GM12873 (cell line): Measurements from ENCODE around the gene PRKCH.

Source experiments
- CTCF ChIP-seq: IDR thresholded peaks from 2 replicates; pipeline ENCODE4 v1.5.1; 2012; ENCODE audit warnings: low read depth, mild to moderate bottlenecking, moderate library complexity, low read length, control low read depth; ENCODE audit not compliant: insufficient read depth; ENCODE audit errors: missing control alignments

Gene PRKCH

GRCh38 chr14:61538464-61539022 is 217.2 kb downstream of the PRKCH start:
- TF ChIP-seq CTCF: no peak

- no peak for TF ChIP-seq CTCF
Observed at GRCh38 chr14:61539631-61540030, 218.3 kb downstream of the PRKCH start.

GRCh38 chr14:61540931-61541330 is 219.6 kb downstream of the PRKCH start:
- no peak for TF ChIP-seq CTCF

GRCh38 chr14:61542848-61543790 is 221.7 kb downstream of the PRKCH start:
- TF ChIP-seq CTCF: no peak

GRCh38 chr14:61543946-61544345 is 222.6 kb downstream of the PRKCH start:
- TF ChIP-seq CTCF: no peak

GRCh38 chr14:61544448-61545330 is 223.3 kb downstream of the PRKCH start:
- TF ChIP-seq CTCF: no peak

- no peak for TF ChIP-seq CTCF
Observed at GRCh38 chr14:61545726-61546455, 224.5 kb downstream of the PRKCH start.
